Measurements from ENCODE around the gene CFAP46.

DNA sequence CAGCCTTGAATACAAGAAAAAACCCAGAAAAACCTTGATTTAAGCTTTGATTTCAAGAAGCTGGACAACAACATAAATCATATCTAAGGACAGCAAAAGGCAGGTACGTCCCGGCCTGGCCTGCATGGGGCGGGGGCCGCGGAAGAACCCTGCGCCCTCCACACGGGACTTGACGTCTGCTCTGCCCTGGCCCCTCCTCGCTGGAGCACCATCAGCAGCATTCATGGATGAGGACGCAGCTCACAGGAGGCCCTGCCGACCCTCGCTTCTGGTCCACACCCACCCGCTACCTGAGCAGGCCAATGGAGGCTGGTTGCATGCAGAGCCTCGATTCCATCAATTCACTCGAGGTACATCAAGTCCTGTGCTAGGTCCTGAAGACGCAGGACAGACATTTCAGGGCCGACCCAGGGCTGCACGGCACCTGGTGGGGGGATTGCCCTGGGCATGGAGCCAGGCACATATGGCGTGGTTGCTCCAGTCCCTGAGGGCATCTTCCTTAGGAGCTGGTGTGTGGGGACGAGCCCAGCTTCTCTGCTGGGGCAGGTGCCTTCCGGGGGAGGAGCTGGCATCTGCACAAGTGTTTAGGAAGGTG is 93.3 kb downstream of the CFAP46 start:
- TF ChIP-seq CTCF (IDR thresholded peaks at IDR 0.05): no peak
- no peak for TF ChIP-seq POLR2A (IDR thresholded peaks at IDR 0.05)

Measured in lower leg skin (tissue), 3 donors.